ENCODE data around the gene EIF5AL1.
A peak's percentile ranks its signal among the peaks of the same experiment; 100 is the strongest.
"Not testable (repeated sequence)": the region's sequence is repeated elsewhere in the genome, so short reads cannot be mapped to it uniquely, and the experiment has no call there.

The EIF5AL1 gene

DNA sequence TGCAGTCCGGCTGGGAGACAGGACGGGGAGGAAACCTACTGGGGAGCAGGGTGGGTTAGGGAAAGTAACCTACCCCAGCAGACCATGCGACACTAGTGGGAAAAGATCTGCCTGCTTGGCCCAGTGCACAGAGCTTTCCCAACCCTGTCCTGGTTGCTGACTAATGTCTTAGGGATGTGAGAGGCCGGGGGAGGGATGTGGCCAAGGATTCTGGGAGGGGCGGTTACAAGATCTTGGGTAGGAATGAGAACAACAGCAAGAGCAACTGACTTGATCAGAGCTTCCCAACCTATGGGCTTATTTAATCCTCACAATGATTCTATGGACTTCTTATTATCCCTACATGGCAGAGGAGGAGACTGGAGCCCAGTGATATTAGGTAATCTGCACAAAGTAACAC is 24.0 kb upstream of the EIF5AL1 start:
- no peak for DNase-seq

DNA sequence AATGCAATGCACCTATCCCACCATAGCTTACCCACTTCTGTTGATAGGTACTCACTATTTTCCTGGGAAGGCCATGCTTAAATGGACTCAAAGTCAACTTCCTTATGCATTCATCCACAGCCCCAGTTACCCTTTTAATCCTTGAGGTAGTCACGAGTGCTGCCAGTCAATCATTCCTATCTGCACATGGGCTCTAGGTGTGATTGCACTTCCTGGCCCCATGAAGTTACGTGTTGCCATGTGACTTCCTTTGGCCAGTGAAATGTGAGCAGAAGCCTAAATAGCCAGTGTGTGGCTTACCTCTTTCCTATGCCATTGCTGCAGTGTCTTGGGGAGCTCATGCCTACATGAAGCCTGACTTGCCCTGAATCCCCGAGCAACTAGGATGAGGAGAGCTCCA is 23.5 kb upstream of the EIF5AL1 start:
- no peak for DNase-seq

DNA sequence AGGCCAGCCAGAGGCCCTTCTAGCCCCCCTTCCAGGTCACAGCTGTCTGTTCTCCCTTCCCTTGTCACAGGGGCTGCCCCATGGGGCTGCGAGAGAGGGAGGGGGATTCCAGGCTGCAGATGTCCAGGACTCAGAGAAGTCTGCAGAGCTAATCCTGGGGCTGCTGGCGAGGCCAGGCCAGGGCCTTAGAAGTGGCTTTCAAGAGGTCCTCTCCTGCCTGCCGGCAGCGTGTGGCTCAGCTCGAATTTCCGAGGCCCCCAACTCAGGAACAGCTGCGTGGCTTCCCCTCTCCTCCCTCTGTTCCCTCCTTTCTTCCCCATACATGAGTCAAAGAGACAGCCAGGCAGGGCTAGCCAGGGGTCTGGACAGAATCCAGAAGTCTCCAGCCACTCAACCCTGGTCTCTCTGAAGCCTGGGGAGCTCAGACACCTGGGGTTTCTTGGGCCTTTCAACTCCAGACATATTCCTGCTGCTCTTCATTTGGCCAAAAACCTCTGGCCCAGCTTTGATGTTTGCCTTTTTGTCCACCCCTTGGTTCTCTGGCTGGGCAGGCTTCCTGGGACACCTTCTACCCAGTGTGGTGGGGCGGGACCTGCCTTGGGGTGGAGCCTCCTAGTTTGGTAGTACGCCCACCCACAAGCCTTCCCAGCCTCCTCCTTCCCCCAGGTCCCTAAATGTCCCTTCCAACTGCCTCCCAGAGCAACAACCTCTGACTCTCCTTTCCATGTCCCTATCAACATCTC is 21.8 kb upstream of the EIF5AL1 start:
- peak; percentile 70 for DNase-seq

DNA sequence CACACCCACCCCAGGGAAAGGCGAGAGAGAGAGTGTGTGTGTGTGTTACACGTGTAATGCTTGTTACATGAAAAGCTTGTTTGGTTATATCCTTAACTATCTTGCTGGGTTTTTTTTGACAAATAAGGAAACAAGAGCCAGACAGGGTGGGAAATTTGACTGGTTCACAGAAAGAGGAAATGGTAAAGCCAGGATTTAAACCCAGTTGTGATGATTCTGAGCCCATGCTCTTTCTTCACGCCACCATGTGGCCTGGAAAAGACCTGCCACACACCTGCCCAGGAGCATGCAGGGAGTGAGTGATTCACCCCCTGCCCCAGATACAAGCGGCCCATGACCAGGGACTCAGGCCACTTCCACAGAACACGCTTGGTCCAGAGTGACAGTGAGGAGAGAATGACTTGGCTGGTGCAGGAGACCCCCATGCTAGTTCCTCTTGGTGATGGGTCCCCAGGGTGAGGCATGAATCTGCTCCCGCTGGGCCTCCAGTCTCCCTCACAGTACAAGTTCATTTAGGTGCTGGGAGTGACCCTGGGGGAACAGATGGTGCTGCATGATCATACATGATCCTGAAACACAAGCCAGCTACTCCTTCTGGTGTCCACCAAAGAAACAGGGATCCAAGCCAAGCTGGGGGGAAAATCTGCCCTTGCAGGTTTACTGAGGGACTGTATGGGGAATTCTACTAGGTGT is 21.0 kb upstream of the EIF5AL1 start:
- DNase-seq, result peak; percentile 74

DNA sequence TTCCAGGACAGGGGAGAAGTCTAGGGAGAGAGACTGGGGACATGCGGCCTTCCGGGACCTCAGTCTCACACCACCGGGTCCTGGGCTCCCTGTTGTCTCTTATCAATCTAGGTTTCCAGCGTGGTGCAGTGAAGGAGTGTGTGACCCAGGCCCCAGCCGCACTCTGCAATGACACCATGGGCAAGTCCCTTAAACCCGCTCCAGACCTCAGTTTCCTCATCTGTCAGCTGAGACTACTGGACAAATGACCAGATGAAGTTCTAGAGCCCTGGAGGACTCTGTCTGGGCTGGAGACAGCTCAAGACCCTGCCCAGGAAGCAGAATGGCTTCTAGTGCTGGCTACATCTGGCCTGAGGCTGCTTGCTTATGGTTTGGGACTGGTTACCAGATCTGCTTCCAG is 20.1 kb upstream of the EIF5AL1 start:
- DNase-seq, result no peak

DNA sequence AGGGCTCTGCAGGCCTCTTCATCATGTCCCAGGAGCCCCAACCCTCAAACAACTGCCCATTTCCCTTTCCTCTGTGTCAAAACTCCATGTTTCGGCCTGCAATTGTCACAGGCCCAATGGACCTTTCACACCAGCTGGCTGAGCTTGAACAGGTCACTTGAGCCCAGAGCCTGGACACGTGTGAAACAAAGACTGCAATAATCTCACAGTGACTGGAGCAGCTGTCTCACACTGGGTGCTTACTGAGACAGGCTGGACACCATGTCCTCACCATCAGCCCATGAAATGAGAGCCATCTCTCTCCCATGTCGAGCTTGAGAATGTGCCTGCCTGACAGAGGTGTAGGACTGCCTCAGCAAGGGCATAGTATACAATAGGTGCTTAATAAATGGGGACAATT is 19.5 kb upstream of the EIF5AL1 start:
- DNase-seq, result no peak

DNA sequence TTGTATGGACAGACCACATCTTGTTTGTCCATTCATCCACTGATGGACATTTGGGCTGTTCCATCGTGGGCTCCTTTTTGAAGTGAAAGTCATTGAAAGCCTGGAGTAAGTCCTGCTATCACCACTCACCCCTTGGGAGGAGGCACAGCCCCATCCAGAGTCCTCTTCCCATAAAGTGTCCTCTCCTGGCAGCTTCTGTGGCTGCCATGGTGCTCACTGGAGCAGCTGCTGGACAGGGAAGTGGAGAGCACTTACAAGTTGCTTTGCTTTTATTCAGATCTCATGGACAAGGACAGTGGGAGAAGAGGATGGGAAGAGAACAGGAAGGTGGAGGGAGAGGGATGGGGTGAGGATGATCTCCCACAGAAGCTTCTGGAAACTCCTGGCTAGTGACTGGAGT is 18.5 kb upstream of the EIF5AL1 start:
- no peak for DNase-seq

DNA sequence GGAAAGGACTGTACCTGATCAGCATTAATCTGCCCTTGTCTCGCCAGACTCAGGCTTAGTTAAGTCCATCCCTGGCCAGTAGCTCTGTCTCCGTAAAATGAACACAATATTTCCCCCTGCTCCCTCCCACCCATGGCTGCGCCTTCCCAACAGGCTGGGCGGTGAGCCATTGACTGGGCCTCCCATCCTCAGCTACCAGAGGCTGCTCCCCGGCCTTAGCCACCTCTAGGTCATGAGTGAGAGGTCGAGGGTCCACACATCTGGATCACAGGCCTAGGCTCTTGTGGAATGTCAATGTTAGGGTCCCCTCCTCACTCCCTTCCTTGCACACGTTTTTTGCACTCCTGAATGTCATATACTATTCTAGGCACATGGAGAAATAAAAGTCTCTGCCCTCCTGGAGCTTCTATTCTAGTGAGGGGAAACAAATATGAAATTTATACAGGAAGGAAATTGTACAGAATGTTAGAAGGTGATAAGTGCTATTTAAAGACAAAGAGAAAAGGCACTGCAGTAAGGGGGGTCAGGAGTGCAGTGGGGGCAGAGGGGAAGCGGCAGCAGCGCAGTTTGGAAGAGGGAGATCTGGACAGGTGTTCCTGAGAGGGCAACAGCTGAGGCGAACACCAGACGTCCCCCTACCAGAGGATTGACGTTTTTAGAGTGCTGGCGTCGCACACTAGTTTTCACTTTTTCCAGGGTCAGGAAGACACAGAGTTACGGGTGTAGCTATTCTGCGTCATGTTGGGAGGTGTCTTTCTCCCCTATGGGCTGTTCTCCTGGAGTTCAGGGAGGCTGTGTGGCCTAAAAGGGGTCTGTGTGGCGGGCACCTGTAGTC is 17.2 kb upstream of the EIF5AL1 start:
- DNase-seq, result no peak

DNA sequence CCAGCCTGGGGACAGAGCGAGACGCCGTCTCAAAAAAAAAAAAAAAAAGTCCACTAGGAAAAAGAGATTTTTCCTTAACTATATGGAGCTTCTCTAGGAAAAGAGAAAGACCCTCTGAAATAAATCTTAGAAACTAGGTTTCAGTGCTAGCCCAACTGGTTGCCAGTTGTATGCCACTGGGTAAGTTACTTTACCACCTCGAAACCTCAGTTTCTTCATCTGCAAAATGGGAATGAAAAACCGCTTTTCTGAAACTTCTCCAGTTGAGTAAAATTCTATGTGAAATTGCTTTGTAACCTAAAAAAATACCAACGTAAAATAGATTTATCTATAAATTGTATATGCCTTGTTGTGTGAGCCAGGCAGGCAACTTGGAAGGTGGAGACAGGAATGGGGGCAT is 16.5 kb upstream of the EIF5AL1 start:
- no peak for DNase-seq

DNA sequence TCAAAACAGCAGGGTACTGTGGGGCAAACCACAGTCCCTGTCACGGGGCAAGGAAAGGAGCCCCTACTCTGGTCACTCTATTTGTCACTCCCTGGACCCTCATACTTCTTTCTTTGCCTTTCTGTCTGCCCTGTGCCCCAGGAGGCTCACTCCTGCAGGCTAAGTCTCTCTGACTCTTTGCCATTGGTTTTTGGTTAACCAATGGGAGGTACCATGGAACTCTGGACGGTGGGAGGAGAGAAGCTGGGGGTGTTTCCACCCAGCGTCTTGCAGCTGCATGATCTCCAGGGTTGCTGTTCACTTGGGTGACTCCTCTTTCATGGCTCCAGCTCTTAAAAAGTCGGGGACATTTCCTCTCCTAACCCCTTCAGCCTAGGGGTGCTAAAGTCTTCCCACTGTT is 15.4 kb upstream of the EIF5AL1 start:
- DNase-seq, result no peak

DNA sequence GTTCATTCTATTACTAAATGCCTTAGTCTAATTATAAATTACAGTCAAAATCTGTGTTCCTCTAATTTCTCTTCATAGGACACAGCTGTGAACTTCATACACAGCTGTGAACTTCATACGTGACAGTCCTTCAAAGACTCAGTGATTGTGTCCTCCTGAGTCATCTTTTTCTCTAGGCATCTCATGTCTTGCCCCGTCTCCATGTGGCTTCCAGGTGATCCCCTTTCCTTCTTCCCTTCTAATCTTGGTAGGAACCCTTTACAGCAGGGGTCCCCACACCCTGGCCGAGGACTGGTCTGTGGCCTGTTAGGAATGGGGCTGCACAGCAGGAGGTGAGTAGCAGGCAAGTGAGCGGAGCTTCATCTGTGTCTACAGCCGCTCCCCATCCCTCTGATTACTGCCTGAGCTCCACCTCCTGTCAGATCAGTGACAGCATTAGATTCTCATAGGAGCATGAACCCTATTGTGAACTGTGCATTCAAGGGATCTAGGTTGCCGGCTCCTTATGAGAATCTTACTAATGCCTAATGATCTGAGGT is 14.0 kb upstream of the EIF5AL1 start:
- no peak for DNase-seq

DNA sequence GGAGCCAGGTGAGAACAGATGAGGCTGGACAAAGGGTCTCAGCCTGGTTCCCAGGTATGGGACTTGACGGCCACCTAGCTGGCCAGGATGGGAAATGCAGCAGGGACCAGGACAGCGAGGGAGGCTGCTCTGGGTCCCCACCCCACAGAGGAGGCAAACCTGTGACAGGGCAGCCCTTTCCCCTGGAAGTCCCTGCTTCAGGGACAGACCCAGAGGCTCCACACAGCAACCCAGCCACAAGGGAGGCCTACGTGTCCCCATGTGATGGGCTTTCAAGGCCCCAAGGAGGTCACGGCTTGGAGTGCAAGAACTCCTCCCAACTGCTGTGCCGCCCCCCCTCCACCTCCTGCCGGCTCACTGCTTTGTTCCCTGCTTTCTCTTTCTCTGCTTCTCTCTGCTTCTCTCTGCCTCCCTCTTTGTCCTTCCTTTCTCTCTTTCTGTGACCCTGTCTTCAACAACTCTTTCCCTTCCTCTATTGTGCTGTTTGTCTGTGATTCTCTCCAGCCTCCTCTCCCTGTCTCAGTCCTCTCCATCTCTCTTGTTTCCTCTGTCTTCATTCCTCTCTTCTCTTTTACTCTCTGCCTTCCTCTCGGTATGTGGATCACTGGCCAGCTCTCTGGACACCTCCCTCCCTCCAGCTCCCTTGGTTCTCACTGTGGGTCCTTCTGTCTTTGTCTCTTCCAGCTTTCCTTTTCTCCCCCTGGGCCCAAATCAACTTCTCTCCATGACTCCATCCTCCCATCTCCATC is 9.6 kb upstream of the EIF5AL1 start:
- DNase-seq, result no peak

DNA sequence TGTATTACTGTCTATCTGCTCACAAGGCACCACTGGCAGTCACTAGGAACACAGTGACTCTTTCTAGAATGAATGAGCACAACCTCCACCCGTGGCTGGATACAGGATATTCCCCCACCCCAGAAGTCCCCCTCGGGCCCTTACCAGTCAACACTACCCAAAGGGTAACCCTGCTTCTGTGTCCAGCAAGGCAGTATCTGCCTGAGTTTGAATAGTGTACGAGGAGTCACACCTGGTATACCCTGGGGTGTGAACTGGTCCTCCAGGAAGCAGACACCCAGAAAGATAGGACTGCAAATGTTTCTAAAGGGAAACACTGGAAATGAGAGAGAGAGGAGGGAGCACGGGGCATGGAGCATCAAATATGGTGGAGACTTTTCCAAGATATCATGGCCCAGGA is 8.5 kb upstream of the EIF5AL1 start:
- not testable (repeated sequence) for DNase-seq

DNA sequence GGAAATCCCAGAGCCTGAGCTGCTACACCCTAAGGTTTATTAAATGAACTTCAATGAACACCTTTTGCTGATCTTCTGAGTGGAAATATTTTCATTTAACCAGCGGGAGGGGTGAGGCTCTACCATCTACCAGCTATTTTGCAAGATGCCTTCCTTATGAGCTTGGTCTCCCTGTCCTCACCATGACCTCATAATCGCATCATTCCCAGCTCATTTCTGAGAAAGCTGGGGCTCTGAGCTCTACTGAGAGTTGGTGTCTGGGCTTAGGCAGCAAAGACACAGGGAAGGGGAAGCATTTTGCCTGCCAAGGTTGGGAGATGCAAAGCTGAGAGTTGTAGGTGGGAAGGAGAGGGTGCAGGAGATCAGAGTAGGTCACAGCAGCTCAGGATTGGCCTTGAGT is 7.8 kb upstream of the EIF5AL1 start:
- DNase-seq, result not testable (repeated sequence)

DNA sequence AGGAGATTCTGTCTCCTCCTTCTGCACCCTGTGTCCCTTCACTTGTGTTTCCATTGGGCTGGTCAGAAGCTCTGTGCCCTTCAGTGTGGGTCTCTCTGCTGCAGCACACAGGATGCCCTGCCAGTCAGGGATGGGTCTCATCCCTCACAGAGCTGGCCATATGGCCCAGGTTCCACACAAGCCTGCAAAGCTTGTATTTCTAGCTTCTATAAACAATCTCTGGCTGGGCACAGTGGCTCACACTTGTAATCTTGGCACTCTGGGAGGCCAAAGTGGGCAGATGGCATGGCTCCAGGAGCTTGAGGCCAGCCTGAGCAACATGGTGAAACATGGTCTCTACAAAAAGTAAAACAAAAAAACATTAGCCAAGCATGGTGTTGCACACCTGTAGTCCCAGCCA is 7.0 kb upstream of the EIF5AL1 start:
- peak; percentile 47 for DNase-seq

DNA sequence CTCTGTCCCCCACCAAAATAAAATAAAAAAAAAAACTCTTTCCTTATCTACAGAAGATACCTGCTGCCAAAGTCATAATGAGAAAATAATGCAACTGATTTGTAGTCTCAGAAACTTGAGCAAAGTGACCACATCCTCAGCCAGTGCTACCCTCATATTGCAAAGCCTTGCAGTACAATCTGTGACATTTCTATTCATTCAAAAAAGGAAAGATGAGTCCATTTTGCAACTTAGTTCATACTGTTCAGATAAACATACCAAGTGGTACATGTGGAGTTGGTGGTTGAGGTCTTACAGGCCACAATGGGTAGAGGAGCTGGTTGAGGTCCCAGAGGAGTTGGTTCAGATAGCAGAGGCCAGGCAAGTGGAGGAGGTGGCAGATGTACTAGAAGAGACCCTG is 6.5 kb upstream of the EIF5AL1 start:
- DNase-seq, result no peak

DNA sequence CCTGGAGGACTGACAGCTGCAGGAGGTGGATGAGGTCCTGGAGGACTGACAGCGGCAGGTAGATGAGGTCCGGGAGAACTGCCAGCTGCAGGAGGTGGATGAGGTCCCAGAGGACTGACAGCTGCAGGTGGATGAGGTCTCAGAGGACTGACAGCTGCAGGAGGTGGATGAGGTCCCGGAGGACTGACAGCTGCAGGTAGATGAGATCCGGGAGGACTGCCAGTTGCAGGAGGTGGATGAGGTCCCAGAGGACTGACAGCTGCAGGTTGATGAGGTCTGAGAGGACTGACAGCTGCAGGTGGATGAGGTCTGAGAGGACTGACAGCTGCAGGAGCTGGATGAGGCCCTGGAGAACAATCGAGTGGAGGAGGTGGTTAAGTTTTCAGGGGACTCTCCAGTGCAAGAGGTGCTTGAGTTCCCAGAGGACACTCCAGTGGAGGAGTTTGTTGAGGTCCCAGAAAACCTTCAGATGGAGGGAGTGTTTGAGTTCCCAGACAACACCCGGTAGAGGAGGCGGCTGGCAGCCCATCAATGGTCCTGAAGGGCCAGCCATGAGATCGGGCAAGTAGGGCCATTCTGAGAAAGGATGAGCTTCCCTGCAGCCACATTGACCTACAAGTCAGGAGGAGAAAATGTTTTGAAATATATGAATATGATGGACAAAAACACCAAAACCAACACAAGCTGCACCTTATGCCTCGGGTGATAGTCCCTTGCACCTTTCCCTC is 4.7 kb upstream of the EIF5AL1 start:
- DNase-seq, result no peak

DNA sequence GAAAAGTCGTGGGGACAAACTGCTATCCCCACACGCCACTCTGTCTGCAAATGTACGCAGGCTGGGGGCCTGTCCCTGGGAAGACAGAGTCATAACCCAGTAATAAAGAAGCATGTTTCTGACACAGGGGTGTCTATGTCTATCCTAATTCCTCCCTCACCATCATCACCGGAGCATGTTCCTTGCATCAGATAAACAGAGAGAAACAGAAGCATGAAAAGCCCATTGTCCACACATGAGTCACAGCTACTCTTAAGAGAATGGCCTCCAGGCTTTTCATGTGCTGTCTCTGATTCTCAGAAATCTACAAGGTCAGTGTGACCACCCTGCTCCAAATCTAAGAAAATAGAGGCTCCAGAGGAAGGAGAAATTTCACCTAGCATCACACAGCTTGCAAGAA is 4.1 kb upstream of the EIF5AL1 start:
- DNase-seq, result not testable (repeated sequence)

DNA sequence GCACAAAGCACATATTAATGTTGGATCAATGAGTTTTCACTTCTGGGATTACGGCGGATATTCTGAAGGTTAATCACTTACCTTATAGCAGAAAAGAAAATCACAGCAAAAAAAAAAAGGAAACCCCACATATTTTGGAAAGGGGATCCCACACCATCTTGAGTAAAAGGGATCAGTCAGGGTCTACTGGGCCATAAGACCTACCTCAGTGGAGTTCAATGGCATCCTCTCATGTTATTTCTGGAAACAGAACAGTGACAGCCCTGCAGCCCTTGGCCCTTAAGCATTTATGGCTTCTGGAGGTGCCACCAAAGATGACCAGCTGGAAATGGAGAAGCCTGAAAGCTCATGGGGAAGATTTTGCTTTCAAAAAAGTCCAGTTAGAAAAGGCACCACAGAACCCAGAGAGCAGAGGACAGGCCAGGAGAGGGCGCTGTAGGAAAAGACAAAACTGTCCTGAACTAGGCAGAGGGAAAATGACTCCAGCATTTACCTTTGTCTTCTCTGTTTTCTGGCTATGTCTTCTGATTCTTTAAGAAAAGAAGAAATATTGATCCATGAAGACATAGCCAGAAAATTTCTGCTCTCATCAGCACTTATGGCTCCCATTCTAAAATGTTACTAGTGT is 2.9 kb upstream of the EIF5AL1 start:
- DNase-seq, result not testable (repeated sequence)

DNA sequence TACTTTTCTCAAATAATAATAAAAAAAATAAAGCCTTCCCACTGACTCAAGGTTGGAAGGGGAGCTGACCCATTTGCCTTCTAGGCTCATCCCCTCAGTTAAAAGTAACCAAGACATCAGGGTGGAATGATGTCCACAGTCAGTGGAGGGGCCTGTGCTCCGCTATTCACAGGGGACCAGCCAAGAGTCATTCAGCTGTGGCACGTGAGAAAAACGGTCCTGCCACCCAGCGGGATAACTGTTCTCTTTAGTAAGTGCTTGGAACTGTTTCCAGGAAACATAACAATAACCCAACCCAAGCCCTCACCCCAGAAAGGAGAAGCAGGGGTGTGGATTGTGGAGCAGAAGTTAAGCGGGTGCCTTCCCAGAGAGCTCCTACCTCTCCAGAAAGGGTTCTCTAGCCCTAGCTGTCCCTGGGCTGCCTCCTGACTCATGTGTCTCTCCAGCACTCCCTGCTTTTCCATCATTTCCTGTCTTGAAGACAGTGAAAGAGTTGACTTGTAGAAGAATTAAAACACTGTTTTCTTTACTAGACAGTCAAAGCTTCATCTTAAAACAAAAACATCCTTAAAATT is 2.3 kb upstream of the EIF5AL1 start:
- DNase-seq, result not testable (repeated sequence)

DNA sequence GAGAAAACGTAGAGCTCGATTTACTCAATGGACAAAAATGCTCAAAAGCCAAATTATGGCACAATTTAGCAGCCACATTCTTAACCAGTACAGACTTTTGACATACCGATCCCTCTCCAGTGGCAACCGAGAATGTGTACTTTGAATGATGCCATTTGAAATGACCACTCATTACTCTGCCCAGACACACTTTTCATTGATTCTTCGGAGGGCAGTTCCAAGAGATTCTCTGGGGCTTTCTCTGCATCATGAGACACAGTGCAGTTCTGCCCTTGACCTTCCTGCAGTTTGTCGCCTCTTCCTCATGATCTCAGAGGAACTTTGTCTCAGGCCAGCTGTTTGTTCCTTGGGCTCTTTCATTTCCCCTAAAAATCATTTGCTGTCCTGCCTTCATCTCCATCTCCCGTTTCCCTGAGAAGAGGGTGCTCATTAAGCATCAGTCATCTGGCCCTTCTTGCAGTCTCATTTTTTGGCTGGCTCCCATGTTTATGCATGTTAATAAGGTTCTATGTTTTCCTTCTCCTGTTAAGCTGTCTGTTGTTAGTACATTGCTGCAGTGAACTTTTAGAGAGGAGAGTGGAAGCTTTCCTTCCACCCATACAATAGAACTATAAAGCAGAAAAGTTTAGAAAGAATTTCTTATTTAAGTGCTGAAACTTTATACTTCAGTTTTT is 4.3 kb downstream of the EIF5AL1 start:
- DNase-seq, result not testable (repeated sequence)

All from DMS 273 treated with DMSO at 0.1 percent for 48 hours (cell line).